Sigmoid colon (tissue), 7 donors: ENCODE measurements around the gene FIGNL2. TPM values are rescaled to one million over a fixed set of nuclear protein-coding genes. Genes with fewer than 3 reads are reported as not detected.
"Not testable (repeated sequence)": the region's sequence is repeated elsewhere in the genome, so short reads cannot be mapped to it uniquely, and the experiment has no call there.

Experiments
- DNase-seq: peaks from one replicate; pipeline ENCODE4 v3.0.0-alpha.2; 2019
- H3K27ac ChIP-seq, 4 donors: fragments of 200-600 bp; sonication (generic); one replicate each; pipeline ENCODE4 v1.5.1; 2016 to 2019; ENCODE audit warnings: mild to moderate bottlenecking in 1 of 4
- H3K27me3 ChIP-seq, 3 donors: fragments of 200-600 bp; sonication (generic); one replicate each; pipeline ENCODE4 v1.5.1; 2019; ENCODE audit warnings: mild to moderate bottlenecking in 1 of 3
- H3K36me3 ChIP-seq, 4 donors: fragments of 200-600 bp; sonication (generic); one replicate each; pipeline ENCODE4 v1.5.1; 2016 to 2019
- H3K4me1 ChIP-seq, 4 donors: fragments of 200-600 bp; sonication (generic); one replicate each; pipeline ENCODE4 v1.5.1; 2017 to 2019
- H3K4me3 ChIP-seq, 4 donors: fragments of 200-600 bp; sonication (generic); one replicate each; pipeline ENCODE4 v1.5.1; 2017 to 2019; ENCODE audit warnings: mild to moderate bottlenecking in 2 of 4, moderate library complexity in 1 of 4
- H3K9me3 ChIP-seq, 4 donors: fragments of 200-600 bp in 3 of 4; sonication (generic) in 3 of 4; one replicate each; pipeline versions ENCODE4 v1.5.1 to v1.6.1; 2013 to 2019
- CTCF ChIP-seq, 4 experiments: fragments of 450-650 bp in 3 of 4; fragments of 200-600 bp in 1 of 4; IDR thresholded peaks; one replicate each; pipeline ENCODE4 v1.5.1; 2016 to 2019; ENCODE audit warnings: antibody characterized with exemption in 4 of 4, mild to moderate bottlenecking in 3 of 4, moderate library complexity in 2 of 4
- EP300 ChIP-seq, 4 donors: sonication (generic); formaldehyde crosslinking; IDR thresholded peaks; one replicate each; pipeline ENCODE4 v1.6.1; 2017; ENCODE audit warnings: antibody characterized with exemption in 4 of 4
- POLR2A ChIP-seq, 2 donors: fragments of 450-650 bp; IDR thresholded peaks; one replicate each; pipeline ENCODE4 v1.6.1; 2016; ENCODE audit warnings: antibody characterized with exemption in 2 of 2, mild to moderate bottlenecking in 2 of 2, moderate library complexity in 2 of 2
- POLR2AphosphoS5 ChIP-seq, 4 donors: sonication (generic); formaldehyde crosslinking; IDR thresholded peaks; one replicate each; pipeline ENCODE4 v1.6.1; 2017; ENCODE audit warnings: antibody characterized with exemption in 4 of 4
- WGBS, 2 donors: extraction: QIAGEN DNeasy Blood & Tissue Kit; methylation state at CpG; one replicate each; pipeline ENCODE4 v1.1.7; 2013; 5-methylcytosine and 5-hydroxymethylcytosine counted together
- intact Hi-C: fragments of 100-400 bp; cut with DNase I; formaldehyde crosslinking; loops from one replicate; pipeline ENCODE4 v1.15.1; 2023
- polyA plus RNA-seq, 3 donors: library from polyadenylated mRNA; stranded (reverse); fragments of 200-250 nt; gene quantifications; one replicate each; pipeline ENCODE4 v1.2.3, GENCODE V29; 2013
- total RNA-seq, 4 donors: library from RNA; depleted of rRNA; stranded (reverse); fragments of >200 nt; gene quantifications; one replicate each; pipeline ENCODE4 v1.1.0, GENCODE V29; 2016
- donor health status: healthy with polysubstance abuse.
- donor health status: Bipolar disorder and iron deficiency.
- donor health status: healthy.

FIGNL2 gene
- total and polyA plus RNA-seq, 7 donors = 0.28 to 0.36 (median 0.36) TPM; not detected in 4

GRCh38 chr12:51834411-51834810 lies 14.1 kb downstream of the FIGNL2 start:
- Histone ChIP-seq H3K27ac (no peak overlapping the region), H3K27me3 (peaks cover 0 to 11% (median 3%) of the 10 kb centered on the region in 3 donors), H3K4me1 (no peaks in the 10 kb centered on the region), H3K36me3 (no peaks in the 10 kb centered on the region), H3K9me3 (no peaks in the 10 kb centered on the region), H3K4me3 (no peak overlapping the region)
- intact Hi-C loops = no loop called here
- WGBS, 2 donors = 80 to 88% methylated on average over 11 of the region's 11 CpGs
- no peak for TF ChIP-seq CTCF (IDR thresholded peaks at IDR 0.05)
- no peak for TF ChIP-seq EP300 (IDR thresholded peaks at IDR 0.05)
- TF ChIP-seq POLR2A (IDR thresholded peaks at IDR 0.05) = no peak
- TF ChIP-seq POLR2AphosphoS5 (IDR thresholded peaks at IDR 0.05) = no peak
- no peak for DNase-seq

DNA sequence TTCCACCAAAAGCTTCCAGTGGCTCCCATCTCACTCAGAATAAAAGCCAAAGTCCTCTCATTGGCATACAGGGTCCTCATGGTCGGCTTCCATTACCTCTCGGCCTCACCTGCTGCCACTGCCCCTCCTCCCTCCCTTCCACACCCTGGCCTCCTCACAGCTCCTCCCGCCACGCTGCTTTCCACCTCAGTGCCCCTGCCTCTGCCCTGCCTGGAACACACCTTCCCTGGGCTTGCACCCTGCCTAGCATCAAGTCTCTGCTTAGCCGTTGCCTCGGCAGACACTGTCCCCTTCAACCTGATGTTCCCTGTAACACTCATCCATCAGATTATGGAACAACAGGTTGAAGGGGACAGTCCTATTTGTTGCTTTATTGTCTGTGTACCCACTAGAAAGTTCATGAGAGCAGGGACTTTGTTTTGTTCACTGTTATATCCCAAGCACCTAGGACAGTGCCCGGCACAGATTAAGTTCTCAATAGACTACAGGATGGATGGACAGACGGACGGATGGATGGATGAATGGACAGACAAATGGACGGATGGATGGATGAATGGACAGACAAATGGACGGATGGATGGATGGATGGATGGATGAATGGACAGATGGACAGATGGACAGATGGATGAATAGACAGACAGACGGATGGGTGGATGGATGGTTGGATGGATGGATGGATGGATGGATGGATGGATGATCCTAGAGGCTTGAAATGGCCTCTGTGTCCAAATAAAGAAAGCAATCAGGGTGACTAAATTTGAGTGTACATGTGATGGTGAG lies 14.9 kb downstream of the FIGNL2 start:
- intact Hi-C loops = no loop called here
- 68 to 74% methylated on average over 12 of the region's 12 CpGs for WGBS, 2 donors
- no peak overlapping the region for H3K4me3 ChIP-seq
- no peaks in the 10 kb centered on the region for H3K9me3 ChIP-seq
- no peak overlapping the region for H3K27ac ChIP-seq
- no peaks in the 10 kb centered on the region for H3K36me3 ChIP-seq
- TF ChIP-seq EP300 (IDR thresholded peaks at IDR 0.05) = no peak
- TF ChIP-seq POLR2AphosphoS5 (IDR thresholded peaks at IDR 0.05) = no peak
- no peak for TF ChIP-seq CTCF (IDR thresholded peaks at IDR 0.05)
- TF ChIP-seq POLR2A (IDR thresholded peaks at IDR 0.05) = no peak
- H3K27me3 ChIP-seq = peaks cover 0 to 11% (median 3%) of the 10 kb centered on the region in 3 donors
- H3K4me1 ChIP-seq = no peaks in the 10 kb centered on the region
- no peak for DNase-seq

DNA sequence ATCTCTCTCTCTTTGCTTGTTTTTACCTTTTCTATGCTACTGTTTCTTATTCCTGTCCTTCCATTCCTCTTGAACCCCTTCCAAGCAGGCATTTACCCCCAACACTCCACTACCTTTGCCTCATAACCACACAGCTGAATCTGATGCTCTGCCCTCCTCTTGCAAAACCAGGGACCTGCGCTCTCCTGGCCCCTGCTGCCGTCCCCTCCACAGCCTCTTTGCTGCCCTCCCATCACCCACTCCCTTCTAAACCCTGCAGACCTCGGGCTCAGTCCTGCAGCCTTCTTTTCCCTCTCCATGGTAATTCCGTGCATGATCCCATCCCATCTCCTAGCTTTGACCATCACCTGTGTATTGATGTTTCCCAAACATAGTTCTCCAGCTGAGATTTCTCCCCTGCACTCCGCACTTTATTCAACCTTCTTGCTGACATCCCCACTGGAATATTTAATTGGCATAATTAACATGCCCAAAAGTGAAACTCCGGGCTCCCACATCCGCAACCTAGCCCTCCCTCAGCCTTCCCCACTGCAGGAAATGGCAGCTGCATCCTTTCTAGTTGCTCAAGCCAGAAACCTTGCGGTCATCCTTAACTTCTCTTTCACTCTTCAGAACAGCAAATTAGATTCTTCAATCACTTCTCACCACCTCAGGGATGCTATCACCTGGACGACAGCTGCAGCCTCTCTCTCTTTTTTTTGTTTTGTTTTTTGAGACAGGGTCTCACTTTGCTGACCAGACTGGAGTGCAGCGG lies 16.0 kb downstream of the FIGNL2 start:
- H3K36me3 ChIP-seq = no peaks in the 10 kb centered on the region
- WGBS, 2 donors = 31 to 47% methylated on average over 10 of the region's 10 CpGs
- no peak for DNase-seq
- intact Hi-C loops = no loop called here
- H3K27ac ChIP-seq = no peak overlapping the region
- no peaks in the 10 kb centered on the region for H3K4me1 ChIP-seq
- H3K27me3 ChIP-seq = peaks cover 0 to 11% (median 3%) of the 10 kb centered on the region in 3 donors
- no peak for TF ChIP-seq EP300 (IDR thresholded peaks at IDR 0.05)
- TF ChIP-seq CTCF (IDR thresholded peaks at IDR 0.05) = no peak
- TF ChIP-seq POLR2A (IDR thresholded peaks at IDR 0.05) = no peak
- TF ChIP-seq POLR2AphosphoS5 (IDR thresholded peaks at IDR 0.05) = no peak
- H3K9me3 ChIP-seq = no peaks in the 10 kb centered on the region
- H3K4me3 ChIP-seq = no peak overlapping the region

GRCh38 chr12:51831817-51832216 lies 16.7 kb downstream of the FIGNL2 start:
- H3K9me3 ChIP-seq, H3K4me3 ChIP-seq, H3K27ac ChIP-seq, DNase-seq, H3K36me3 ChIP-seq, H3K4me1 ChIP-seq, intact Hi-C loops: not testable (repeated sequence)
- 68 to 78% methylated on average over 5 of the region's 5 CpGs for WGBS, 2 donors
- H3K27me3 ChIP-seq = peaks cover 0 to 11% (median 3%) of the 10 kb centered on the region in 3 donors

GRCh38 chr12:51829641-51830040 lies 18.9 kb downstream of the FIGNL2 start:
- no peak for TF ChIP-seq CTCF (IDR thresholded peaks at IDR 0.05)
- no peak for TF ChIP-seq POLR2AphosphoS5 (IDR thresholded peaks at IDR 0.05)
- H3K4me3 ChIP-seq = no peak overlapping the region
- intact Hi-C loops = no loop called here
- no peaks in the 10 kb centered on the region for H3K4me1 ChIP-seq
- H3K36me3 ChIP-seq = no peaks in the 10 kb centered on the region
- H3K27me3 ChIP-seq = peaks cover 0 to 4% (median 3%) of the 10 kb centered on the region in 3 donors
- 89 to 91% methylated on average over 1 of the region's 1 CpG for WGBS, 2 donors
- no peak for DNase-seq
- no peaks in the 10 kb centered on the region for H3K9me3 ChIP-seq
- H3K27ac ChIP-seq = no peak overlapping the region
